HPDE6-E6E7 (cell line): ENCODE data around the gene TMEM115.
"Not testable (repeated sequence)": the region's sequence is repeated elsewhere in the genome, so short reads cannot be mapped to it uniquely, and the experiment has no call there.

Experiments used
- DNase-seq: peaks from one replicate; pipeline ENCODE4 v3.0.0; 2011; ENCODE audit warnings: missing footprints; ENCODE audit errors: extremely low spot score

TMEM115 gene

GRCh38 chr3:50318615-50319014, 40.7 kb downstream of the TMEM115 start:
- DNase-seq, result no peak

- DNase-seq, result no peak
These were observed 41.2 kb downstream of the TMEM115 start for GRCh38 chr3:50318163-50318562.

GRCh38 chr3:50317300-50317699, 42.0 kb downstream of the TMEM115 start:
- DNase-seq, result no peak

- peak; percentile 71 for DNase-seq
These were observed 42.6 kb downstream of the TMEM115 start for GRCh38 chr3:50316657-50317242.

GRCh38 chr3:50314816-50315215, 44.5 kb downstream of the TMEM115 start:
- DNase-seq, result no peak

- DNase-seq, result no peak
These were observed 45.0 kb downstream of the TMEM115 start for GRCh38 chr3:50314342-50314741.

- not testable (repeated sequence) for DNase-seq
These were observed 47.3 kb downstream of the TMEM115 start for GRCh38 chr3:50312041-50312440.
